Effector memory CD8-positive, alpha-beta T cell (primary cell): ENCODE data around the gene IYD.

Experiments
- ATAC-seq: fragments of 150-1000 bp; cut with Tn5 transposase; replicated peaks from 2 replicates; pipeline ENCODE4 v1.10.0; 2021; ENCODE audit warnings: mild to moderate bottlenecking, moderate library complexity
- DNase-seq, 3 experiments: peaks; one replicate each; pipeline ENCODE4 v3.0.0; 2021
- H3K27ac Mint-ChIP-seq, 2 donors: one replicate each; pipeline ENCODE4 v1.8.0; 2022; ENCODE audit warnings: mild to moderate bottlenecking in 2 of 2, mixed read lengths in 2 of 2, moderate library complexity in 2 of 2
- H3K27me3 Mint-ChIP-seq, 2 donors: one replicate each; pipeline ENCODE4 v1.8.0; 2022; ENCODE audit warnings: mixed read lengths in 2 of 2
- H3K36me3 Mint-ChIP-seq: one replicate; pipeline ENCODE4 v1.8.0; 2022; ENCODE audit warnings: mild to moderate bottlenecking, moderate library complexity, mixed read lengths; ENCODE audit not compliant: insufficient read depth
- H3K4me1 Mint-ChIP-seq, 2 donors: one replicate each; pipeline ENCODE4 v1.8.0; 2022; ENCODE audit warnings: low read depth in 2 of 2, mixed read lengths in 2 of 2
- H3K4me3 Mint-ChIP-seq, 2 donors: one replicate each; pipeline ENCODE4 v1.8.0; 2022; ENCODE audit warnings: mild to moderate bottlenecking in 2 of 2, mixed read lengths in 2 of 2, moderate library complexity in 2 of 2
- H3K9me3 Mint-ChIP-seq, 2 donors: one replicate each; pipeline ENCODE4 v1.8.0; 2022; ENCODE audit warnings: mixed read lengths in 2 of 2

IYD gene

GRCh38 chr6:150334790-150335783, 33.7 kb upstream of the IYD start:
- H3K27me3 Mint-ChIP-seq: peaks cover 0 to 16% of the 10 kb centered on the region in 2 donors
- H3K36me3 Mint-ChIP-seq: no peaks in the 10 kb centered on the region
- H3K4me3 Mint-ChIP-seq: no peak overlapping the region
- ATAC-seq (no peak), DNase-seq (peak; percentile 21 to 45 (median 32))
- H3K4me1 Mint-ChIP-seq: peaks cover 0 to 6% of the 10 kb centered on the region in 2 donors
- H3K9me3 Mint-ChIP-seq: no peaks in the 10 kb centered on the region
- no peak overlapping the region for H3K27ac Mint-ChIP-seq

GRCh38 chr6:150336299-150336698, 32.5 kb upstream of the IYD start:
- ATAC-seq (no peak), DNase-seq (no peak)
- Mint-ChIP-seq H3K36me3 (no peaks in the 10 kb centered on the region), H3K27me3 (peaks cover 7 to 16% of the 10 kb centered on the region in 2 donors), H3K4me1 (peaks cover 0 to 6% of the 10 kb centered on the region in 2 donors), H3K4me3 (no peak overlapping the region), H3K27ac (no peak overlapping the region), H3K9me3 (no peaks in the 10 kb centered on the region)

- Mint-ChIP-seq H3K9me3 (no peaks in the 10 kb centered on the region), H3K36me3 (no peaks in the 10 kb centered on the region), H3K4me3 (no peak overlapping the region), H3K27ac (no peak overlapping the region), H3K27me3 (peaks cover 7 to 16% of the 10 kb centered on the region in 2 donors), H3K4me1 (peaks cover 0 to 6% of the 10 kb centered on the region in 2 donors)
- no peak for DNase-seq
- ATAC-seq: no peak
Observed at GRCh38 chr6:150336708-150337107, 32.1 kb upstream of the IYD start.

- peaks cover 10 to 15% of the 10 kb centered on the region in 2 donors for H3K27me3 Mint-ChIP-seq
- H3K4me1 Mint-ChIP-seq: no peaks in the 10 kb centered on the region
- ATAC-seq (no peak), DNase-seq (no peak)
- H3K36me3 Mint-ChIP-seq: no peaks in the 10 kb centered on the region
- no peak overlapping the region for H3K27ac Mint-ChIP-seq
- no peaks in the 10 kb centered on the region for H3K9me3 Mint-ChIP-seq
- no peak overlapping the region for H3K4me3 Mint-ChIP-seq
Observed at GRCh38 chr6:150342126-150342525, 26.7 kb upstream of the IYD start.

- H3K36me3 Mint-ChIP-seq: no peaks in the 10 kb centered on the region
- H3K4me3 Mint-ChIP-seq: no peak overlapping the region
- DNase-seq (no peak), ATAC-seq (no peak)
- H3K9me3 Mint-ChIP-seq: no peaks in the 10 kb centered on the region
- H3K27ac Mint-ChIP-seq: no peak overlapping the region
- no peaks in the 10 kb centered on the region for H3K4me1 Mint-ChIP-seq
- H3K27me3 Mint-ChIP-seq: peaks cover 11 to 28% of the 10 kb centered on the region in 2 donors
Observed at GRCh38 chr6:150343434-150343833, 25.4 kb upstream of the IYD start.

- no peak for DNase-seq
- Mint-ChIP-seq H3K4me3 (no peak overlapping the region), H3K36me3 (no peaks in the 10 kb centered on the region), H3K27ac (no peak overlapping the region), H3K4me1 (no peaks in the 10 kb centered on the region), H3K9me3 (no peaks in the 10 kb centered on the region), H3K27me3 (peaks cover 7 to 32% of the 10 kb centered on the region in 2 donors)
- ATAC-seq: no peak
Observed at GRCh38 chr6:150345781-150346180, 23.0 kb upstream of the IYD start.

- Mint-ChIP-seq H3K9me3 (no peaks in the 10 kb centered on the region), H3K27me3 (peaks cover 4 to 32% of the 10 kb centered on the region in 2 donors), H3K4me3 (no peak overlapping the region), H3K4me1 (no peaks in the 10 kb centered on the region), H3K27ac (no peak overlapping the region), H3K36me3 (no peaks in the 10 kb centered on the region)
- DNase-seq (no peak), ATAC-seq (no peak)
Observed at GRCh38 chr6:150346346-150346745, 22.5 kb upstream of the IYD start.

- ATAC-seq: no peak
Observed at GRCh38 chr6:150347845-150348244, 21.0 kb upstream of the IYD start.

GRCh38 chr6:150349546-150349945, 19.3 kb upstream of the IYD start:
- Mint-ChIP-seq H3K27ac (no peak overlapping the region), H3K4me3 (no peak overlapping the region), H3K9me3 (no peaks in the 10 kb centered on the region), H3K27me3 (peaks cover 4 to 27% of the 10 kb centered on the region in 2 donors), H3K36me3 (no peaks in the 10 kb centered on the region), H3K4me1 (no peaks in the 10 kb centered on the region)
- no peak for DNase-seq
- ATAC-seq: no peak

More at GRCh38 chr6:150347845-150348244, 21.0 kb upstream of the IYD start:
- Mint-ChIP-seq H3K9me3 (no peaks in the 10 kb centered on the region), H3K36me3 (no peaks in the 10 kb centered on the region), H3K27me3 (peaks cover 4 to 32% of the 10 kb centered on the region in 2 donors), H3K4me3 (no peak overlapping the region), H3K4me1 (no peaks in the 10 kb centered on the region), H3K27ac (no peak overlapping the region)
- no peak for DNase-seq

GRCh38 chr6:150352321-150353296, 16.2 kb upstream of the IYD start:
- no peak overlapping the region for H3K27ac Mint-ChIP-seq

GRCh38 chr6:150353445-150353844, 15.4 kb upstream of the IYD start:
- Mint-ChIP-seq H3K36me3 (no peaks in the 10 kb centered on the region), H3K27ac (no peak overlapping the region), H3K4me3 (no peak overlapping the region), H3K4me1 (no peaks in the 10 kb centered on the region), H3K27me3 (peaks cover 6 to 26% of the 10 kb centered on the region in 2 donors), H3K9me3 (no peaks in the 10 kb centered on the region)
- no peak for ATAC-seq
- DNase-seq: no peak

More at GRCh38 chr6:150352321-150353296, 16.2 kb upstream of the IYD start:
- H3K9me3 Mint-ChIP-seq: no peaks in the 10 kb centered on the region
- no peak for DNase-seq
- no peak for ATAC-seq
- no peak overlapping the region for H3K4me3 Mint-ChIP-seq
- no peaks in the 10 kb centered on the region for H3K4me1 Mint-ChIP-seq
- peaks cover 6 to 32% of the 10 kb centered on the region in 2 donors for H3K27me3 Mint-ChIP-seq
- H3K36me3 Mint-ChIP-seq: no peaks in the 10 kb centered on the region

- DNase-seq (no peak), ATAC-seq (no peak)
- Mint-ChIP-seq H3K27me3 (peaks cover 6 to 22% of the 10 kb centered on the region in 2 donors), H3K9me3 (no peaks in the 10 kb centered on the region), H3K27ac (no peak overlapping the region), H3K4me3 (no peak overlapping the region), H3K4me1 (no peaks in the 10 kb centered on the region), H3K36me3 (no peaks in the 10 kb centered on the region)
Observed at GRCh38 chr6:150354754-150355571, 13.8 kb upstream of the IYD start.
